Measurements from ENCODE around the gene MATK.

Gene MATK

GRCh38 chr19:3746371-3747056 lies 39.7 kb downstream of the MATK start:
- FAIRE-seq, result no peak

DNA sequence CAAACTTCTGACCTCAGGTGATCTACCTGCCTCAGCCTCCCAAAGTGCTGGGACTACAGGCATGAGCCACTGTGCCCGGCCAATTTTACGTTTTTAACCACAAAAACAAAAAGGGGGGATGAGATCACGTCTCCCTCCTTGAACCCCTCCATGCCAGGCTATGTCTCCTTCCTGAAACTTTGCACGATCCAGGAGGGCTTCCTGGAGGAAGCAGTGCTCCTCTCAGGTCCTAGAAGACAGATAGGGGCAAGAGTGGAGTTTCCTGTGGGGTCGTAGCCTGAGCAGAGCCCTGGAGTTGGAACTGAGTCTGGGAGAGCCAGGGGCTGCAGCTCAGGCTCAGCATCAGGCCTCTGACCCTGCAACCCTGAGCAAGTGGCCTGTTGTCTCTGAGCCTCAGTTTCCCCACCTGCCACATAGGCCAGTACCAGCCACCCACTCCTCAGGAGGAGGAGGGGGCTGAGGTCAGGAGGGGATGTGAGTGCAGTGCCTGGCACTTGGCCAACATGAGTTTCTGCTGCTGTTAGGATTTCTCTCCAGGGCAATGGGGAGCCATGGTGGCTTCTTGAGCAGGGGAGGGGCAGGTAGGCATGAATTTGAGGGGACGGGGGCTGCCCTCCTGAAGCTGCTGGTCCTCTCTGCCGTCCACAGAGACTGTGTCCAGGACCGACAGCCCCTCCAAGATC lies 40.7 kb downstream of the MATK start:
- no peak for FAIRE-seq

DNA sequence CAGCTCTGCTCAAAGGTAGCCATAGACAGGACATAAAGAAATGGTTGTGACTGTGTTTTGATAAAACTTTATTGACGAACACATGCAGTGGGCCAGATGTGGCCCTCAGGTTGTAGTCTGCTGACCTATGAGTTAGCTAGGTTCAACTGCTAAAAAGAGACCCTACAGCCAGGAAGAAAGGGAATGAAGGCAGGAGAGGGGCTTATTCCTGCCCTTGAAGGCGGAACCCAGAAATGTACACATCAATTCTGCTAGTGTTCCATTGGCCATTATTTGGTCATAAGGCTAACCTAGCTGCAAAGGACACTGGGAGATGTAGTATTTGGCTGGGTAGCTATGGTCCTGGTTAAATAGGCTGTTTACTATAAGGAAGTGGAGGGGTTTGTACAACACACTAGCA lies 42.7 kb downstream of the MATK start:
- FAIRE-seq, result no peak

DNA sequence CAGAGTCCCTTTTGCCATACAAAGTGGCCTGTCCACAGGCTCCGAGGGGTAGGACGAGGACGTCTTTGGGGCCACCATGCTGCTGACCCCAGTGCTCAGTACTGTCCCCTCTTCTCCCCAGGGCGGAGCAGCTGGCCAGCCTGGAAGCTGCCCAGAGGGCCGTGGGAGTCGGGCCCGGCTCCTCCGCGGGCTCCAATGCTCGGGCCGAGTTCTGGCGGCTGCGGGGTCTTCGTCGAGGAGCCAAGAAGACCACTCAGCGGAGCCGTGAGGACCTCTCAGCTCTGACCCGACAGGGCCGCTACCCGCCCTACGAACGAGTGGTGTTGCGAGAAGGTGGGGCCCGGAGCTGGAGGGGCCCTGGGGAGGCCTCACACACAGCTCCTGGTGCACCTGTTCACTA lies 45.8 kb downstream of the MATK start:
- FAIRE-seq, result no peak

DNA sequence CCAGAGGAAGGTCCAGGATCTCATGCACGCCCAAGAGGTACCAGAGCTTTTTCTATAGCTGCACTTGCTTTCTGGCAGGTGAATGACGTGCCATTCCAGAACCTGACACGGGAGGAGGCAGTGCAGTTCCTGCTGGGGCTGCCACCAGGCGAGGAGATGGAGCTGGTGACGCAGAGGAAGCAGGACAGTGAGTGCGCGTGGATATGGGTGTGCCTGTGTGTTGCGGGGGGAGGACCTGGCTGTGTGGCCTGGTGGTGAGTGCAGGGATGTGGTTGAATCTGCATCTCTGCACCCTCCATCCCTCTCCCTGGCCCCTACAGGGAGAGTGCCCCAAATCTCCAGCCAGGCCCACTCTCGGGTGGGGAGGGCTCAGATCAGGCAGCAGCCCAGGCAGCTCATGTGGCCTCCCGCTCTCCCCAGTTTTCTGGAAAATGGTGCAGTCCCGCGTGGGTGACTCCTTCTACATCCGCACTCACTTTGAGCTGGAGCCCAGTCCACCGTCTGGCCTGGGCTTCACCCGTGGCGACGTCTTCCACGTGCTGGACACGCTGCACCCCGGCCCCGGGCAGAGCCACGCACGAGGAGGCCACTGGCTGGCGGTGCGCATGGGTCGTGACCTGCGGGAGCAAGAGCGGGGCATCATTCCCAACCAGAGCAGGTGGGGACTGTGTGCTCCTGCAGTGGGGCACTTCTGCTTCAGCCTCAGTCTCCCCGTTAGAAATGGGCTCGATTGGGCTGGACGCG lies 47.5 kb downstream of the MATK start:
- no peak for FAIRE-seq

DNA sequence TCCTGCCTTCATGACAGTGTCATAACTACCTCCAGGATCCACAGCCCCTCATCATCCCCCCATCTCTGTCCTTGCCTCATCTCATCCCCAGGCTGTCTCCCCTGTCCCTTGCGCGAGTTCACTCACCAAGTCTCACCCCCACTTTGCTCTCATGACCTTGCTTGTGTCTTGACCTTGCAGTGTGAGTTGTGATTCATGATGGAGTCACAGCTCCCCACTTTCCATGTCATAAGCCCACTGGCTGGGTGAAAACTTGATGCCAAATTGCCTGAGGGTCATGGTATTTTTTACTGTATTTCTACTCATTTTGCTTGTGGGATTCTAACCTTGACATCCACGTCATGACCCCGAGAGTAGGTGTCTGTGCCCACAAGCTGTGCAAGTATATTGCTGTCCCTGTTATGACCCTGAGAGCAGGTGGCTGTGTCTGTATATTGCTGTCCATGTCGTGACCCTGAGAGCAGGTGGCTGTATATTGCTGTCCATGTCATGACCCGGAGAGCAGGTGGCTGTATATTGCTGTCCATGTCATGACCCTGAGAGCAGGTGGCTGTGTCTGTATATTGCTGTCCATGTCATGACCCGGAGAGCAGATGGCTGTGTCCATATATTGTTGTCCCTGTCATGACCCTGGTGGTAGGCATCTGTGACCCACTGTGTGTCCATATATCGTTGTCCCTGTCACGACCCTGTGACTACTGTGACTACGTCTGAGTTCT lies 48.5 kb downstream of the MATK start:
- FAIRE-seq, result no peak

- FAIRE-seq, result no peak
Observed at GRCh38 chr19:3736106-3736724, 50.0 kb downstream of the MATK start.

GRCh38 chr19:3734310-3734600 lies 51.9 kb downstream of the MATK start:
- FAIRE-seq, result no peak

DNA sequence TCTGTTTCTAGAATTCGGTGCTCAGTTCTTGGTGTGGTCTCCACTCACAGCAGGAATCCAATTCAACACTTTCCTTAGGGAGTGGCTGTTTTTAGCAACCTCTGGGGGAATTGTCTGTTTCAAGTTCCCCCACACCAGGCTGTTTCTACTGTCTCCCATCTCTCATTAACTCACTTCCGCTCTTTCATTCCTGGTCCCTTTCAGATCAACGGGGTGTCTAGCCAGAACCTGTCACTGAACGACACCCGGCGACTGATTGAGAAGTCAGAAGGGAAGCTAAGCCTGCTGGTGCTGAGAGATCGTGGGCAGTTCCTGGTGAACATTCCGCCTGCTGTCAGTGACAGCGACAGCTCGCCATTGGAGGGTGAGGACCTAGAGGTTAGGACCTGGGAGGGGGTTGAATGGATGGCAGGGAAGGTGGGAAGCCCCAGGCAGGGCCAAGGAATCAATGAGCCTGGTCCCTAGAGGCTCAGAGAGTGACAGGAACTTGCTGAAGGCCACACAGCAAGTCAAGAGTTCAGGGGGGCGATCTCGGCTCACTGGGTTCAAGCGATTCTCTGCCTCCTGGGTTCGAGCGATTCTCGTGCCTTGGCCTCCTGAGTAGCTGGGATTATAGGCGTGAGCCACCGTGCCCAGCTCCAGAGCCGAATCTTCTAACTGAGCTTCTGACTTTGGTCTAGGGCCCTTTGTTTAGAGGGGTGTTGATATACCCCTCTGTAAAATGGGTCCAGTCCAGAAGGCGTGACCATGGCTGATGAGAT lies 52.5 kb downstream of the MATK start:
- FAIRE-seq, result no peak

- FAIRE-seq, result no peak
Observed at GRCh38 chr19:3732108-3732507, 54.1 kb downstream of the MATK start.

GRCh38 chr19:3730457-3730958 lies 55.7 kb downstream of the MATK start:
- FAIRE-seq, result no peak
